Measurements from ENCODE around the gene LSS.
"Not testable (repeated sequence)": the region's sequence is repeated elsewhere in the genome, so short reads cannot be mapped to it uniquely, and the experiment has no call there.

The LSS gene

GRCh38 chr21:46241577-46241976 is 13.0 kb upstream of the LSS start:
- WGBS = 94% methylated on average over 1 of the region's 1 CpG

GRCh38 chr21:46239817-46240325 is 11.3 kb upstream of the LSS start:
- no peak overlapping the region for H4K8ac ChIP-seq (ENCODE audit: low read length)
- H3K18ac ChIP-seq (ENCODE audit: low read depth in 1 of 2, low read length in 2 of 2) = no peak overlapping the region
- H3K23ac ChIP-seq (ENCODE audit: low read length in 2 of 2) = no peak overlapping the region
- H4K91ac ChIP-seq (ENCODE audit: low read length) = no peak overlapping the region
- no peak overlapping the region for H2BK5ac ChIP-seq (ENCODE audit: low read depth, low read length, poor library complexity, severe bottlenecking)
- no peak overlapping the region for H3K27ac ChIP-seq (ENCODE audit: low read length, poor library complexity, severe bottlenecking)
- H3K14ac ChIP-seq (ENCODE audit: low read length in 2 of 2) = no peak overlapping the region
- no peaks in the 10 kb centered on the region for H3K9me3 ChIP-seq (ENCODE audit: control insufficient read depth, low read length)
- H3K4me1 ChIP-seq (ENCODE audit: control insufficient read depth, insufficient read depth, low read depth, low read length) = no peaks in the 10 kb centered on the region
- no peak overlapping the region for H3K4me2 ChIP-seq (ENCODE audit: low read length, poor library complexity, severe bottlenecking)
- no peak for DNase-seq
- 97% methylated on average over 7 of the region's 7 CpGs for WGBS
- no peak overlapping the region for H3K4ac ChIP-seq (ENCODE audit: low read depth in 1 of 2, low read length in 2 of 2)
- peaks cover 52 to 91% of the 10 kb centered on the region in 2 experiments for H3K36me3 ChIP-seq (ENCODE audit: control insufficient read depth in 1 of 2, insufficient read depth in 2 of 2, low read depth in 1 of 2, low read length in 2 of 2)
- no peak overlapping the region for H2BK120ac ChIP-seq (ENCODE audit: low read depth, low read length)
- H3K4me3 ChIP-seq (ENCODE audit: insufficient read depth in 1 of 2, low read depth in 1 of 2, low read length in 2 of 2) = no peak overlapping the region
- no peak overlapping the region for H2AFZ ChIP-seq (ENCODE audit: low read depth, low read length)
- H3K79me1 ChIP-seq (replicated peaks; ENCODE audit: low read length, poor library complexity, severe bottlenecking) = peaks cover 27% of the 10 kb centered on the region
- no peak overlapping the region for H2BK12ac ChIP-seq (ENCODE audit: low read length in 2 of 2)
- no peak overlapping the region for H2AK5ac ChIP-seq (ENCODE audit: low read length, severe bottlenecking)
- no peak overlapping the region for H2BK15ac ChIP-seq (ENCODE audit: low read depth, poor library complexity, severe bottlenecking)
- H3K27me3 ChIP-seq (ENCODE audit: control insufficient read depth in 1 of 2, insufficient read depth in 1 of 2, low read length in 2 of 2) = no peaks in the 10 kb centered on the region
- no peak overlapping the region for H3K9ac ChIP-seq (ENCODE audit: low read length)

More at GRCh38 chr21:46241577-46241976, 13.0 kb upstream of the LSS start:
- H2BK120ac ChIP-seq (ENCODE audit: low read depth, low read length); DNase-seq; H4K8ac ChIP-seq (ENCODE audit: low read length); H2BK15ac ChIP-seq (ENCODE audit: low read depth, poor library complexity, severe bottlenecking); H3K9me3 ChIP-seq (ENCODE audit: control insufficient read depth, low read length); H3K27ac ChIP-seq (ENCODE audit: low read length, poor library complexity, severe bottlenecking); H3K9ac ChIP-seq (ENCODE audit: low read length); H3K27me3 ChIP-seq (ENCODE audit: control insufficient read depth in 1 of 2, insufficient read depth in 1 of 2, low read length in 2 of 2); H3K23ac ChIP-seq (ENCODE audit: low read length in 2 of 2); H3K14ac ChIP-seq (ENCODE audit: low read length in 2 of 2); H2BK12ac ChIP-seq (ENCODE audit: low read length in 2 of 2); H3K4ac ChIP-seq (ENCODE audit: low read depth in 1 of 2, low read length in 2 of 2); H3K4me3 ChIP-seq (ENCODE audit: insufficient read depth in 1 of 2, low read depth in 1 of 2, low read length in 2 of 2); H4K91ac ChIP-seq (ENCODE audit: low read length); H2AFZ ChIP-seq (ENCODE audit: low read depth, low read length); H3K4me1 ChIP-seq (ENCODE audit: control insufficient read depth, insufficient read depth, low read depth, low read length); H3K4me2 ChIP-seq (ENCODE audit: low read length, poor library complexity, severe bottlenecking); H2BK5ac ChIP-seq (ENCODE audit: low read depth, low read length, poor library complexity, severe bottlenecking); H3K18ac ChIP-seq (ENCODE audit: low read depth in 1 of 2, low read length in 2 of 2); H2AK5ac ChIP-seq (ENCODE audit: low read length, severe bottlenecking): not testable (repeated sequence)
- H3K36me3 ChIP-seq (ENCODE audit: control insufficient read depth in 1 of 2, insufficient read depth in 2 of 2, low read depth in 1 of 2, low read length in 2 of 2) = peaks cover 55 to 91% of the 10 kb centered on the region in 2 experiments
- peaks cover 29% of the 10 kb centered on the region for H3K79me1 ChIP-seq (replicated peaks; ENCODE audit: low read length, poor library complexity, severe bottlenecking)

GRCh38 chr21:46237474-46237873 is 8.9 kb upstream of the LSS start:
- H3K36me3 ChIP-seq (ENCODE audit: control insufficient read depth in 1 of 2, insufficient read depth in 2 of 2, low read depth in 1 of 2, low read length in 2 of 2) = peaks cover 44 to 91% of the 10 kb centered on the region in 2 experiments
- no peak overlapping the region for H3K14ac ChIP-seq (ENCODE audit: low read length in 2 of 2)
- H3K27me3 ChIP-seq (ENCODE audit: control insufficient read depth in 1 of 2, insufficient read depth in 1 of 2, low read length in 2 of 2) = no peaks in the 10 kb centered on the region
- no peak overlapping the region for H3K4me2 ChIP-seq (ENCODE audit: low read length, poor library complexity, severe bottlenecking)
- DNase-seq = no peak
- WGBS = 99% methylated on average over 4 of the region's 5 CpGs
- H3K27ac ChIP-seq (ENCODE audit: low read length, poor library complexity, severe bottlenecking) = no peak overlapping the region
- H3K4me1 ChIP-seq (ENCODE audit: control insufficient read depth, insufficient read depth, low read depth, low read length) = no peaks in the 10 kb centered on the region
- H3K9ac ChIP-seq (ENCODE audit: low read length) = no peak overlapping the region
- no peak overlapping the region for H3K4ac ChIP-seq (ENCODE audit: low read depth in 1 of 2, low read length in 2 of 2)
- H3K18ac ChIP-seq (ENCODE audit: low read depth in 1 of 2, low read length in 2 of 2) = no peak overlapping the region
- H2BK15ac ChIP-seq (ENCODE audit: low read depth, poor library complexity, severe bottlenecking) = no peak overlapping the region
- no peak overlapping the region for H2BK12ac ChIP-seq (ENCODE audit: low read length in 2 of 2)
- H3K4me3 ChIP-seq (ENCODE audit: insufficient read depth in 1 of 2, low read depth in 1 of 2, low read length in 2 of 2) = no peak overlapping the region
- H3K9me3 ChIP-seq (ENCODE audit: control insufficient read depth, low read length) = no peaks in the 10 kb centered on the region
- H2AFZ ChIP-seq (ENCODE audit: low read depth, low read length) = no peak overlapping the region
- H3K23ac ChIP-seq (ENCODE audit: low read length in 2 of 2) = no peak overlapping the region
- no peak overlapping the region for H2AK5ac ChIP-seq (ENCODE audit: low read length, severe bottlenecking)
- no peak overlapping the region for H4K91ac ChIP-seq (ENCODE audit: low read length)
- H2BK120ac ChIP-seq (ENCODE audit: low read depth, low read length) = no peak overlapping the region
- no peak overlapping the region for H2BK5ac ChIP-seq (ENCODE audit: low read depth, low read length, poor library complexity, severe bottlenecking)
- no peak overlapping the region for H4K8ac ChIP-seq (ENCODE audit: low read length)
- peaks cover 30% of the 10 kb centered on the region for H3K79me1 ChIP-seq (replicated peaks; ENCODE audit: low read length, poor library complexity, severe bottlenecking)

GRCh38 chr21:46234436-46234950 is 5.9 kb upstream of the LSS start:
- Histone ChIP-seq H2AK5ac (ENCODE audit: low read length, severe bottlenecking) (no peak overlapping the region), H3K18ac (ENCODE audit: low read depth in 1 of 2, low read length in 2 of 2) (no peak overlapping the region), H2BK120ac (ENCODE audit: low read depth, low read length) (no peak overlapping the region), H4K91ac (ENCODE audit: low read length) (no peak overlapping the region), H3K14ac (ENCODE audit: low read length in 2 of 2) (no peak overlapping the region), H3K4me2 (ENCODE audit: low read length, poor library complexity, severe bottlenecking) (no peak overlapping the region), H2BK15ac (ENCODE audit: low read depth, poor library complexity, severe bottlenecking) (no peak overlapping the region), H3K23ac (ENCODE audit: low read length in 2 of 2) (no peak overlapping the region), H3K9ac (ENCODE audit: low read length) (no peak overlapping the region), H3K4me3 (ENCODE audit: insufficient read depth in 1 of 2, low read depth in 1 of 2, low read length in 2 of 2) (no peak overlapping the region), H3K27me3 (ENCODE audit: control insufficient read depth in 1 of 2, insufficient read depth in 1 of 2, low read length in 2 of 2) (no peaks in the 10 kb centered on the region), H2BK5ac (ENCODE audit: low read depth, low read length, poor library complexity, severe bottlenecking) (no peak overlapping the region), H3K4me1 (ENCODE audit: control insufficient read depth, insufficient read depth, low read depth, low read length) (peaks cover 4% of the 10 kb centered on the region), H2BK12ac (ENCODE audit: low read length in 2 of 2) (no peak overlapping the region), H3K9me3 (ENCODE audit: control insufficient read depth, low read length) (no peaks in the 10 kb centered on the region), H3K79me1 (replicated peaks; ENCODE audit: low read length, poor library complexity, severe bottlenecking) (peaks cover 30% of the 10 kb centered on the region), H3K36me3 (ENCODE audit: control insufficient read depth in 1 of 2, insufficient read depth in 2 of 2, low read depth in 1 of 2, low read length in 2 of 2) (peaks cover 34 to 79% of the 10 kb centered on the region in 2 experiments), H3K27ac (ENCODE audit: low read length, poor library complexity, severe bottlenecking) (no peak overlapping the region), H2AFZ (ENCODE audit: low read depth, low read length) (no peak overlapping the region), H3K4ac (ENCODE audit: low read depth in 1 of 2, low read length in 2 of 2) (no peak overlapping the region), H4K8ac (ENCODE audit: low read length) (no peak overlapping the region)
- no peak for DNase-seq
- WGBS = 79% methylated on average over 5 of the region's 5 CpGs

All from mesenchymal stem cell (in vitro differentiated cells and primary cell).